ENCODE measurements around the gene LPP. TPM values are rescaled to one million over a fixed set of nuclear protein-coding genes. Genes with fewer than 3 reads are reported as not detected.

Gene LPP
- total RNA-seq, 1 donor = 77.4 TPM

DNA sequence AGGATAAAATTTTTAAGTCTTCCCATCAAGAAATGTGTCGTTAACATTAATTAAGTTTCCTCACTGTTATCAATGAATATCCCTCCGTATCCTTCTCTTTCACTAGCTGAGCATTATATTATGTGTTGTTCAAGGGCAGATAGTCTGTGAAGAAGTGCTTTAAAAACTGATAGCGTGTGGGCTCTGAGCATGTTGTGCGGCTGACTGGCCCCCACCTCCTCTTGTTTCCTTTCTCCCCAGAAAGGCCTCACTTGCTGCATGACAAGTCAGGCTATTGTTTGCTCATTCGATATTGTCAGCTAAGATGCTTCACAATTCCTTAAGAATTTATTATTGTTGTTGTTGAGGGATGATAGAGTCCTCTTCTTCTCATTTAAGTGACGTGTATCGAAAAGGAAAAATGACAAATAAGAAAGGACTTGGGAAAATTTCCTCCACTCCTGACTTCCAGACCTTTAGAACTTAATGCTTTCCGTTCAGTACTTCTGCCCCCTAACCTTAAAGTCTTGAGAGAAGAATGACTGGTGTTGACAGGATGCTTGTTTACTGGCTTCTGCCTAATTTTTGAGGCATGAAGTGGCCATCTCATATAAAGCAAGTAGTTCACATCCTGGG, 298.3 kb downstream of the LPP start:
- H3K4me3 ChIP-seq (ENCODE audit: insufficient read depth, low read length) = no peak overlapping the region
- H3K27me3 ChIP-seq (ENCODE audit: insufficient read depth, low read length) = no peaks in the 10 kb centered on the region
- peaks cover 51% of the 10 kb centered on the region for H3K79me2 ChIP-seq (ENCODE audit: insufficient read depth, low read length)
- no peak for DNase-seq (ENCODE audit: insufficient read length, low spot score, missing footprints)
- no peak overlapping the region for H3K27ac ChIP-seq (ENCODE audit: low read depth, low read length)
- TF ChIP-seq, protein P1, sequence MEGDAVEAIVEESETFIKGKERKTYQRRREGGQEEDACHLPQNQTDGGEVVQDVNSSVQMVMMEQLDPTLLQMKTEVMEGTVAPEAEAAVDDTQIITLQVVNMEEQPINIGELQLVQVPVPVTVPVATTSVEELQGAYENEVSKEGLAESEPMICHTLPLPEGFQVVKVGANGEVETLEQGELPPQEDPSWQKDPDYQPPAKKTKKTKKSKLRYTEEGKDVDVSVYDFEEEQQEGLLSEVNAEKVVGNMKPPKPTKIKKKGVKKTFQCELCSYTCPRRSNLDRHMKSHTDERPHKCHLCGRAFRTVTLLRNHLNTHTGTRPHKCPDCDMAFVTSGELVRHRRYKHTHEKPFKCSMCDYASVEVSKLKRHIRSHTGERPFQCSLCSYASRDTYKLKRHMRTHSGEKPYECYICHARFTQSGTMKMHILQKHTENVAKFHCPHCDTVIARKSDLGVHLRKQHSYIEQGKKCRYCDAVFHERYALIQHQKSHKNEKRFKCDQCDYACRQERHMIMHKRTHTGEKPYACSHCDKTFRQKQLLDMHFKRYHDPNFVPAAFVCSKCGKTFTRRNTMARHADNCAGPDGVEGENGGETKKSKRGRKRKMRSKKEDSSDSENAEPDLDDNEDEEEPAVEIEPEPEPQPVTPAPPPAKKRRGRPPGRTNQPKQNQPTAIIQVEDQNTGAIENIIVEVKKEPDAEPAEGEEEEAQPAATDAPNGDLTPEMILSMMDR (IDR thresholded peaks at IDR 0.05; ENCODE audit: extremely low read depth, low read depth, low read length) = no peak
- H3K4me2 ChIP-seq (ENCODE audit: insufficient read depth, low read length) = no peak overlapping the region
- H2AFZ ChIP-seq (ENCODE audit: low read length) = no peak overlapping the region
- no peaks in the 10 kb centered on the region for H3K9me3 ChIP-seq (ENCODE audit: low read depth, low read length)
- H4K20me1 ChIP-seq (ENCODE audit: insufficient read depth, low read length) = peaks cover 5% of the 10 kb centered on the region
- no peaks in the 10 kb centered on the region for H3K4me1 ChIP-seq (ENCODE audit: insufficient read depth, low read length)
- no peaks in the 10 kb centered on the region for H3K36me3 ChIP-seq (ENCODE audit: insufficient read depth, low read length)

DNA sequence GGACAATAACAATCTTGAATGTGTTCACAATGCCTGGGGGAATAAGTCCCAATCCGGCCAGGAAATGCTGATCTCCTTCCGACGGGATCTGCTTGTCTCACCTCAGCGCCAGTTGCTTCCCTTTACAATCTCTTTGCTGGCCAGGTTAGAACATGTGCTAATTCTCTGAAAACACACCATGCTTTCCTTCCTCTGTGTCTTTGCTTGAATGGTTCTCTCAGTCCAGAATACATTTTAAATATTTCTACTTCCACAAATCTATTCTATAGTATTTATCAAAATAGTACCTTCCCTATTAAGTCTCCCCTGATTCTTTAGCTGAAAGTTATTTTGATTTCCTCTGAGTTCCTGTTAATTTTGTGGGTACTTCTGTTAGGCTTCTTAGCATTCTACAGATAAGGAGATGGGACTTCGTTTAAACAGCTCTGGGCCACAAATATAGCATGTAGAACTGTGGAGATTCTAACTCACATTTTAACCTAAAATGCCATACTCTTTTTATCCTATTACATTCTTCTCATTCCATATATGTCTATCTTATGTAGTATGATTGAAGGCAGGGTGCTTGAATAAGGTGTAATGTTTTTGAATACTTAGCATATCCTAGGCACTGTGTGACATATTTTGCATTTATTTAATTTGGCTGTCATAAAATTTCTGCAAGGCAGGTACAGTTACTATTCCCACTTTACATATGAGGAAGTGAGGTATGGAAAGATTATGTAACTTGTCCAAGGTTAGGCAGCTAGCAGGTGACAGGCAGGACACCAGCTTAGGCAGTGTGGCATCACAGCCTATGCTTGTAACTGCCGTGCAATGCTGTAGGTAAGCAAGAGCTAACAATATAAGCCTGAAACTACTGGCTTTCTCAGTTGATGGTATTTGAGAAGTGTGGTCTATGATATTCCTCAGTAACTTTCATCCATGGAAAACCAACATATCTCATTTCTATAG, 299.8 kb downstream of the LPP start:
- H3K27ac ChIP-seq (ENCODE audit: low read depth, low read length) = no peak overlapping the region
- no peak overlapping the region for H3K4me2 ChIP-seq (ENCODE audit: insufficient read depth, low read length)
- H3K27me3 ChIP-seq (ENCODE audit: insufficient read depth, low read length) = no peaks in the 10 kb centered on the region
- no peaks in the 10 kb centered on the region for H3K9me3 ChIP-seq (ENCODE audit: low read depth, low read length)
- no peak overlapping the region for H2AFZ ChIP-seq (ENCODE audit: low read length)
- H3K79me2 ChIP-seq (ENCODE audit: insufficient read depth, low read length) = peaks cover 57% of the 10 kb centered on the region
- peaks cover 8% of the 10 kb centered on the region for H4K20me1 ChIP-seq (ENCODE audit: insufficient read depth, low read length)
- H3K4me1 ChIP-seq (ENCODE audit: insufficient read depth, low read length) = no peaks in the 10 kb centered on the region
- no peak overlapping the region for H3K4me3 ChIP-seq (ENCODE audit: insufficient read depth, low read length)
- H3K36me3 ChIP-seq (ENCODE audit: insufficient read depth, low read length) = no peaks in the 10 kb centered on the region
- TF ChIP-seq, protein P1 (IDR thresholded peaks at IDR 0.05; ENCODE audit: extremely low read depth, low read depth, low read length) = no peak
- DNase-seq (ENCODE audit: insufficient read length, low spot score, missing footprints) = no peak

DNA sequence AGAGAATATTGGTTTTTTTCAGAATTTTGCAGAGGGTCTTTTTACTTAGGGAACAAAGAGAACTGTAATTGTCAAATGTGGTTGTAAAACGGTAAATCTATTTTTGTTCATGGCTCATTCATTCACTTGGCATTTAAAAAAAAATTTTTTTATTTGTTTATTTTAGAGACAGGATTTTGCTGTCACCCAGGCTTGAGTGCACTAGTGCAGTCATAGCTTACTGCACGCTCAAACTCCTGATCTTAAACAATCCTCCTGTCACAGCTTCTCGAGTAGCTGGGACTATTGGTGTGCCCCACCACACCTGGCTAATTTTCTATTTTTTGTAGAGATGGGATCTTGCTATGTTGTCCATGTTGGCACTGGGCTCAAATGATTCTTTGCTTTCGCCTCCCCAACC, 301.8 kb downstream of the LPP start:
- H2AFZ ChIP-seq (ENCODE audit: low read length) = no peak overlapping the region
- H3K4me1 ChIP-seq (ENCODE audit: insufficient read depth, low read length) = no peaks in the 10 kb centered on the region
- H3K27me3 ChIP-seq (ENCODE audit: insufficient read depth, low read length) = no peaks in the 10 kb centered on the region
- H3K4me2 ChIP-seq (ENCODE audit: insufficient read depth, low read length) = no peak overlapping the region
- DNase-seq (ENCODE audit: insufficient read length, low spot score, missing footprints) = peak; percentile 26
- H3K4me3 ChIP-seq (ENCODE audit: insufficient read depth, low read length) = no peak overlapping the region
- H3K27ac ChIP-seq (ENCODE audit: low read depth, low read length) = no peak overlapping the region
- H3K9me3 ChIP-seq (ENCODE audit: low read depth, low read length) = no peaks in the 10 kb centered on the region
- no peaks in the 10 kb centered on the region for H3K36me3 ChIP-seq (ENCODE audit: insufficient read depth, low read length)
- H3K79me2 ChIP-seq (ENCODE audit: insufficient read depth, low read length) = peaks cover 62% of the 10 kb centered on the region
- TF ChIP-seq, protein P1 (IDR thresholded peaks at IDR 0.05; ENCODE audit: extremely low read depth, low read depth, low read length) = no peak
- H4K20me1 ChIP-seq (ENCODE audit: insufficient read depth, low read length) = peaks cover 8% of the 10 kb centered on the region

DNA sequence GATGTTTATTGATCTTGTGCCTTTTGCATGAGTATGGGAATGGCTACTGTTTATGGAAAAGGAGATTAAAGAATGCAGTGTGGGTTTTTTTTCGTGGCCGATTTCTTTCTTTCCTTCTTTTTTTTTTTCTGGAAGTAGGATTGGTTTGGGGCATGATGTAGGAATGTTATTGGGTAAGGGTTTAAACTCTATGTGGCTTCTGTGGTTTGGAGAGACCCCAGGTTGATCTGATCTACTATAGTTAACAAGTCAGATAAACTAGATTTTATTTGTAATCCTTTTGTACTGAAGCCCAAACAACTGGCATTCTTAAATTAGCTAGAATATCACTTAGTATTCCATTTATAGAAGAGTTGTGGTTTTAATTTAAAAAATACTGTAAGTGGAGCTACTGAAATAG, 304.8 kb downstream of the LPP start:
- Histone ChIP-seq H3K27ac (ENCODE audit: low read depth, low read length) (no peak overlapping the region), H3K36me3 (ENCODE audit: insufficient read depth, low read length) (no peaks in the 10 kb centered on the region), H3K4me3 (ENCODE audit: insufficient read depth, low read length) (no peak overlapping the region), H3K79me2 (ENCODE audit: insufficient read depth, low read length) (peaks cover 45% of the 10 kb centered on the region), H3K4me2 (ENCODE audit: insufficient read depth, low read length) (no peak overlapping the region), H4K20me1 (ENCODE audit: insufficient read depth, low read length) (peaks cover 7% of the 10 kb centered on the region), H2AFZ (ENCODE audit: low read length) (no peak overlapping the region), H3K4me1 (ENCODE audit: insufficient read depth, low read length) (no peaks in the 10 kb centered on the region), H3K27me3 (ENCODE audit: insufficient read depth, low read length) (no peaks in the 10 kb centered on the region), H3K9me3 (ENCODE audit: low read depth, low read length) (no peaks in the 10 kb centered on the region)
- DNase-seq (ENCODE audit: insufficient read length, low spot score, missing footprints) = no peak
- TF ChIP-seq, protein P1 (IDR thresholded peaks at IDR 0.05; ENCODE audit: extremely low read depth, low read depth, low read length) = no peak
